CD14-positive monocyte (primary cell): ENCODE results near the gene AK6. TPM values are rescaled to one million over a fixed set of nuclear protein-coding genes. Genes with fewer than 3 reads are reported as not detected.

Experiments used
- DNase-seq, 3 donors: peaks; one replicate each; pipeline ENCODE4 v3.0.0-alpha.2; 2011 to 2022
- H2AFZ ChIP-seq: 2 replicates; pipeline ENCODE4 v1.6.0; 2012; ENCODE audit warnings: mild to moderate bottlenecking, low read depth, low read length, inconsistent platforms; ENCODE audit not compliant: insufficient read depth, poor library complexity, severe bottlenecking
- H3K27ac ChIP-seq, 2 donors: 1 replicate in 1 of 2; 2 replicates in 1 of 2; pipeline ENCODE4 v1.5.1; 2012 to 2013; ENCODE audit warnings: low read length in 2 of 2, control low read depth in 1 of 2, inconsistent platforms in 1 of 2, low read depth in 1 of 2, mild to moderate bottlenecking in 1 of 2
- H3K27me3 ChIP-seq, 2 donors: one replicate each; pipeline versions ENCODE4 v1.6.0 to v1.6.1; 2011 to 2013; ENCODE audit warnings: low read length in 2 of 2; ENCODE audit not compliant: control insufficient read depth in 2 of 2, insufficient read depth in 2 of 2
- H3K36me3 ChIP-seq, 2 donors: replicated peaks in 1 of 2; 1 replicate in 1 of 2; 2 replicates in 1 of 2; pipeline versions ENCODE4 v1.5.1 to v1.6.1; 2012 to 2013; ENCODE audit warnings: low read length in 2 of 2, control low read depth in 1 of 2, inconsistent platforms in 1 of 2, mild to moderate bottlenecking in 1 of 2; ENCODE audit not compliant: insufficient read depth in 2 of 2, control insufficient read depth in 1 of 2
- H3K4me1 ChIP-seq, 2 donors: 1 replicate in 1 of 2; 2 replicates in 1 of 2; pipeline versions ENCODE4 v1.5.1 to v1.6.1; 2012 to 2013; ENCODE audit warnings: low read length in 2 of 2, control low read depth in 1 of 2, inconsistent platforms in 1 of 2, mild to moderate bottlenecking in 1 of 2, moderate library complexity in 1 of 2; ENCODE audit not compliant: insufficient read depth in 2 of 2, control insufficient read depth in 1 of 2
- H3K4me2 ChIP-seq: replicated peaks from 2 replicates; pipeline ENCODE3; 2012; ENCODE audit warnings: low read length, moderate library complexity, mild to moderate bottlenecking; ENCODE audit not compliant: poor library complexity, severe bottlenecking; ENCODE audit errors: extremely low read depth
- H3K4me3 ChIP-seq, 3 experiments: fragments of 200-600 bp in 1 of 3; sonication (generic) in 1 of 3; replicated peaks in 1 of 3; 1 replicate in 2 of 3; 2 replicates in 1 of 3; pipeline ENCODE4 v1.5.1; 2011 to 2013; ENCODE audit warnings: low read length in 3 of 3, mild to moderate bottlenecking in 3 of 3, control low read depth in 2 of 3, low read depth in 2 of 3, inconsistent platforms in 1 of 3, moderate library complexity in 1 of 3
- H3K79me2 ChIP-seq: 2 replicates; pipeline ENCODE4 v1.6.0; 2012; ENCODE audit warnings: mild to moderate bottlenecking, control low read depth, inconsistent platforms, low read length, moderate library complexity; ENCODE audit not compliant: insufficient read depth
- H3K9ac ChIP-seq: 2 replicates; pipeline ENCODE4 v1.6.0; 2017; ENCODE audit warnings: low read length, mild to moderate bottlenecking; ENCODE audit not compliant: insufficient read depth, poor library complexity, severe bottlenecking
- H3K9me3 ChIP-seq, 2 donors: replicated peaks in 1 of 2; 1 replicate in 1 of 2; 2 replicates in 1 of 2; pipeline versions ENCODE4 v1.5.1 to v1.6.1; 2012 to 2013; ENCODE audit warnings: low read length in 2 of 2, control low read depth in 1 of 2; ENCODE audit not compliant: control insufficient read depth in 1 of 2, insufficient read depth in 1 of 2
- H4K20me1 ChIP-seq: 2 replicates; pipeline ENCODE4 v1.6.0; 2012; ENCODE audit warnings: mild to moderate bottlenecking, low read length, control low read depth, moderate library complexity; ENCODE audit not compliant: insufficient read depth
- H3K27ac Mint-ChIP-seq, 7 donors: one replicate each; pipeline ENCODE4 v1.8.0; 2020; ENCODE audit warnings: mild to moderate bottlenecking in 7 of 7, mixed read lengths in 7 of 7, moderate library complexity in 6 of 7, inconsistent platforms in 2 of 7
- H3K27me3 Mint-ChIP-seq, 3 donors: one replicate each; pipeline ENCODE4 v1.8.0; 2021 to 2022; ENCODE audit warnings: low read depth in 3 of 3, mild to moderate bottlenecking in 3 of 3, mixed read lengths in 3 of 3, moderate library complexity in 3 of 3, inconsistent platforms in 1 of 3
- H3K36me3 Mint-ChIP-seq, 2 donors: one replicate each; pipeline ENCODE4 v1.8.0; 2020; ENCODE audit warnings: mixed read lengths in 2 of 2, inconsistent platforms in 1 of 2, mild to moderate bottlenecking in 1 of 2
- H3K4me1 Mint-ChIP-seq: one replicate; pipeline ENCODE4 v1.8.0; 2020; ENCODE audit warnings: mild to moderate bottlenecking, mixed read lengths
- H3K4me3 Mint-ChIP-seq, 2 donors: one replicate each; pipeline ENCODE4 v1.8.0; 2020; ENCODE audit warnings: mild to moderate bottlenecking in 2 of 2, mixed read lengths in 2 of 2, moderate library complexity in 1 of 2
- H3K9me3 Mint-ChIP-seq, 7 donors: one replicate each; pipeline ENCODE4 v1.8.0; 2020 to 2022; ENCODE audit warnings: mixed read lengths in 7 of 7, mild to moderate bottlenecking in 6 of 7, moderate library complexity in 6 of 7, inconsistent platforms in 2 of 7
- WGBS: methylation state at CpG from one replicate; pipeline ENCODE4 v1.1.5; 2013; ENCODE audit warnings: missing lambda C conversion rate; ENCODE audit not compliant: insufficient coverage; 5-methylcytosine and 5-hydroxymethylcytosine counted together
- intact Hi-C, 2 donors: fragments of 100-400 bp; cut with micrococcal nuclease; formaldehyde crosslinking; loops; one replicate each; pipeline versions ENCODE4 v1.15.0 to v1.15.1; 2023
- polyA plus RNA-seq, 3 donors: library from polyadenylated mRNA; depleted of rRNA in 1 of 3; unstranded in 2 of 3; stranded (reverse) in 1 of 3; fragments of 300-500 nt in 2 of 3; fragments of >200 nt in 1 of 3; fragmentation: Illumina TruSeq in 2 of 3; gene quantifications; 1 replicate in 2 of 3; 2 replicates in 1 of 3; pipeline ENCODE4 v1.2.3, GENCODE V29; 2012 to 2021
- TF ChIP-seq, protein P1 (sequence below): fragments of 200-600 bp; IDR thresholded peaks from one replicate; pipeline ENCODE4 v1.8.0; 2022; ENCODE audit warnings: antibody characterized with exemption, mild to moderate bottlenecking

The AK6 gene
- polyA plus RNA-seq, 3 donors: 7.6 to 50.3 (median 30.6) TPM

DNA sequence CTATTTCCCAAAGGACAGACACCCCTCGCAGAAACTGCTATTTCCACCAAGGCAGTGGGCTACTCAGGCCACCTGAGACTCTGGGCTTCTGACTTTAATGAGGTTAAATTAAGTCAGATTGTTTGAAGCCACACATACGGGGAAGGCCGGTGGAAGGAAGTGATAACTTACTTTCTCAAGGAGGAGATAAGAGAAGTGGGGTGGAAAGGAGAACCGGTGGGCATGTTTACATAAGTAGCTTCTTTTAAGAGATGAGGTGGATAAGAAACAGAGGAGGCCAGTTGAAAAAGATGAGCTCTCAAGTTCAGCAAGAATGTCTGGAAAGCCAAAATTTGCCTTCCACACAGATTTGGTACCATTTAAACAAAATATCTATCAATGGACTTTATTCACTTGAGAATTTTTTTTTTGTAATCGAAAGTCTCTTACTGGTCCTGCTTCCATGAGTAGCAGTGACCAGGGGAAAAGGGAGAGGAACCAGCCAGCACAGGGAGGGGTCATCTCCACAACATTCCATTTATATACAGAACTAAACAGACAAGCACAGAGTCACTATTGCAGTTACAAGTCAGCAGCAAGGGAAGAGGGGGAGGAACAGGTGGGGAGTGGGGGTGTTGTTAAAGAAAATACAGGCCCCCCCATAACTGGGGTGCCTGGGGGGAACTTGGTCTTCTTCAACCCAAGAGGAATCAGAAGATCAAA, 56.7 kb downstream of the AK6 start:
- intact Hi-C loops: no loop called here
- no peak overlapping the region for H3K4me3 Mint-ChIP-seq
- peaks cover 18 to 61% of the 10 kb centered on the region in 2 donors for H3K36me3 ChIP-seq
- no peak overlapping the region for H3K4me2 ChIP-seq
- H3K27ac ChIP-seq: no peak overlapping the region
- H3K27me3 Mint-ChIP-seq: peaks cover 0 to 2% (median 1%) of the 10 kb centered on the region in 3 donors
- no peaks in the 10 kb centered on the region for H3K79me2 ChIP-seq
- peaks cover 5 to 8% of the 10 kb centered on the region in 2 donors for H3K4me1 ChIP-seq
- TF ChIP-seq, protein P1, sequence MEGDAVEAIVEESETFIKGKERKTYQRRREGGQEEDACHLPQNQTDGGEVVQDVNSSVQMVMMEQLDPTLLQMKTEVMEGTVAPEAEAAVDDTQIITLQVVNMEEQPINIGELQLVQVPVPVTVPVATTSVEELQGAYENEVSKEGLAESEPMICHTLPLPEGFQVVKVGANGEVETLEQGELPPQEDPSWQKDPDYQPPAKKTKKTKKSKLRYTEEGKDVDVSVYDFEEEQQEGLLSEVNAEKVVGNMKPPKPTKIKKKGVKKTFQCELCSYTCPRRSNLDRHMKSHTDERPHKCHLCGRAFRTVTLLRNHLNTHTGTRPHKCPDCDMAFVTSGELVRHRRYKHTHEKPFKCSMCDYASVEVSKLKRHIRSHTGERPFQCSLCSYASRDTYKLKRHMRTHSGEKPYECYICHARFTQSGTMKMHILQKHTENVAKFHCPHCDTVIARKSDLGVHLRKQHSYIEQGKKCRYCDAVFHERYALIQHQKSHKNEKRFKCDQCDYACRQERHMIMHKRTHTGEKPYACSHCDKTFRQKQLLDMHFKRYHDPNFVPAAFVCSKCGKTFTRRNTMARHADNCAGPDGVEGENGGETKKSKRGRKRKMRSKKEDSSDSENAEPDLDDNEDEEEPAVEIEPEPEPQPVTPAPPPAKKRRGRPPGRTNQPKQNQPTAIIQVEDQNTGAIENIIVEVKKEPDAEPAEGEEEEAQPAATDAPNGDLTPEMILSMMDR: no peak
- WGBS: 0% methylated on average over 2 of the region's 5 CpGs
- peaks cover 18% of the 10 kb centered on the region for H3K4me1 Mint-ChIP-seq
- H3K9me3 Mint-ChIP-seq: peaks cover 3 to 17% (median 15%) of the 10 kb centered on the region in 7 donors
- H3K4me3 ChIP-seq: no peak overlapping the region
- no peak for DNase-seq
- no peak overlapping the region for H2AFZ ChIP-seq
- H3K36me3 Mint-ChIP-seq: peaks cover 54 to 65% of the 10 kb centered on the region in 2 donors
- peaks cover 5 to 7% of the 10 kb centered on the region in 2 donors for H3K9me3 ChIP-seq
- no peaks in the 10 kb centered on the region for H4K20me1 ChIP-seq
- H3K9ac ChIP-seq: no peak overlapping the region
- H3K27ac Mint-ChIP-seq: peak overlapping the region in 3 of 7 donors; percentile 30 to 60 (median 50)
- H3K27me3 ChIP-seq: no peaks in the 10 kb centered on the region

DNA sequence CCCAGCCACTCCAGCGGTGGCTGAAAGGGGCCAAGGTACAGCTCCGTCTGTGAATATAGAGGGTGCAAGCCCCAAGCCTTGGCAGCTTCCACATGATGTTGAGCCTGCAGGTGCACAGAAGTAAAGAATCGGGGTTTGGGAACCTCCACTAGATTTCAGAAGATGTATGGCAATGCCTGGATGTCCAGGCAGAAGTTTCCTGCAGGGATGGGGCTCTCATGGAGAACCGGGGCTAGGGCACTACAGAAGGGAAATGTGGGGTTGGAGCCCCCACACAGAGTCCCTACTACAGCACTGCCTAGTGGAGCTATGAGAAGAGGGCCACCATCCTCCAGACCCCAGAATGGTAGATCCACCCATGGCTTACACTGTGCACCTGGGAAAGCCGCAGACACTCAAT, 59.9 kb downstream of the AK6 start:
- H3K27ac ChIP-seq: no peak overlapping the region
- no peak overlapping the region for H3K4me3 ChIP-seq
- no peak overlapping the region for H2AFZ ChIP-seq
- Mint-ChIP-seq H3K27me3 (peaks cover 0 to 2% (median 0%) of the 10 kb centered on the region in 3 donors), H3K9me3 (peaks cover 5 to 18% (median 16%) of the 10 kb centered on the region in 7 donors), H3K4me3 (no peak overlapping the region), H3K36me3 (peaks cover 70 to 82% of the 10 kb centered on the region in 2 donors), H3K4me1 (peaks cover 8% of the 10 kb centered on the region), H3K27ac (no peak overlapping the region)
- 98% methylated on average over 3 of the region's 5 CpGs for WGBS
- no peak for DNase-seq
- H3K27me3 ChIP-seq: no peaks in the 10 kb centered on the region
- H3K4me2 ChIP-seq: no peak overlapping the region
- H3K4me1 ChIP-seq: no peaks in the 10 kb centered on the region
- H3K79me2 ChIP-seq: no peaks in the 10 kb centered on the region
- no peak overlapping the region for H3K9ac ChIP-seq
- H3K36me3 ChIP-seq: peaks cover 22 to 81% of the 10 kb centered on the region in 2 donors
- TF ChIP-seq, protein P1: no peak
- H3K9me3 ChIP-seq: peaks cover 5 to 7% of the 10 kb centered on the region in 2 donors
- no peaks in the 10 kb centered on the region for H4K20me1 ChIP-seq
- intact Hi-C loops: no loop called here
